ENCODE results near the gene PA2G4.

The PA2G4 gene

DNA sequence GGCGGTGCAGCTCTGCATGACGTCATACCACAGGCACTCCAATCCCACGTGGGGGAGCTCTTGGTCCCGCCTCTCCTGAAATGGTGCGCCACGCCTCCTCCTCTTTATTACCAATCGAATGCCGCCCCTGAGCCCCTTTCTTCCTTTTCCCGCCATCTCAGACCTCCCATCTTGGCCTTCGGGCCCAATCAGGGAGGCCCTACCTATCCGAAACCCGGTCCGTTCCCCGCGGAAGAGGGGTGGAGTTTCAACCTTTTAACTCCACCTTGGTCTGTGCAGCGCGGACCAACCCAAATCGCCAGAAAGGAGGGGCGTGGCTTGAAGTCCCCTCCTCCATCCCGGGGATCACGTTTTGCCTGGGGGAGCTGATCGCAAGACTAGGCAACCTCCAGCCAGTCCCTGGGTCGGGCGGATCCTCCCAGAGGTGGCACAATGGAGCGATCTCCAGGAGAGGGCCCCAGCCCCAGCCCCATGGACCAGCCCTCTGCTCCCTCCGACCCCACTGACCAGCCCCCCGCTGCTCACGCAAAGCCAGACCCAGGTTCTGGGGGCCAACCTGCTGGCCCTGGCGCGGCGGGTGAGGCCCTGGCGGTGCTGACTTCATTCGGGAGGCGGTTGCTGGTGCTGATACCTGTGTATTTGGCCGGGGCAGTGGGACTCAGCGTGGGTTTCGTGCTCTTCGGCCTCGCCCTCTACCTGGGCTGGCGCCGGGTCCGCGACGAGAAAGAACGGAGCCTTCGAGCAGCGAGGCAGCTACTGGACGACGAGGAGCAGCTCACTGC, 23.7 kb downstream of the PA2G4 start, which contains the start of gene ESYT1:
Gene ESYT1, plus strand, starts transcription at position 380 of the 782 bp plus-strand sequence. Its CDS starts 53 bp downstream, at position 433.
- peaks cover 18 to 42% of the 10 kb centered on the region in 2 donors for H3K4me1 ChIP-seq (ENCODE audit: control insufficient read depth in 1 of 2, insufficient read depth in 2 of 2, low read length in 2 of 2)
- H3K27ac ChIP-seq (ENCODE audit: low read length), result peak within 1 kb of the TSS; percentile 94
- H3K36me3 ChIP-seq (ENCODE audit: control insufficient read depth in 1 of 2, insufficient read depth in 2 of 2, low read length in 2 of 2), result peaks cover 19 to 29% of the 10 kb centered on the region in 2 donors
- peak within 1 kb of the TSS; percentile 92 to 94 for H3K4me3 ChIP-seq (ENCODE audit: low read depth in 1 of 2, low read length in 2 of 2)
- H3K9me3 ChIP-seq (ENCODE audit: control insufficient read depth in 1 of 2, low read length in 2 of 2), result no peaks in the 10 kb centered on the region
- H3K27me3 ChIP-seq (ENCODE audit: low read depth, low read length), result no peaks in the 10 kb centered on the region

DNA sequence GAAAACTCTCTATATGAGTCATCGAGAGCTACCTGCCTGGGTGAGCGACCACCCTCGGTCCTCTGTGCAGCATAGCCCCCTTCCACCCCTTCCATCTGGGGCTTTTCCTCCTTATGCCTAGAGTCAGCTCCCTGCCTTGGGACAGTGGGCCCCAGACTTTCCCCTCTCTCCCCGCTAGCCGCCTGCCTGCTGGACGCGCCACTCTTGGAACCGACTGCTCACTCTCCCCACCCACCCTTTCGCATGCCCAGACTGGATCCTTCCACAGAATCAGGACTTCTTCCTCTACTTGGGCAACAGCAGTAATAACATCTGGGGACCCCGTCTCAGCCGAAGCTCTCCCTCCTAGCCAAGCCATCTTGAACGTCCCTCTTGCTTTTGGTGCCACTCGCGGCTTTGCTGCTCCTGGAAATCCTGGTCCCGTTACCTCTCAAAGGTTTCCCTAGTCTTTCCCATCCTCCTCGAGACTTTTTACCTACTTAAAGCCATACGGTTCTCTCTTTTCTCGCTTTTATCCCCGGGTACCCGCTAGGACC, 24.4 kb downstream of the PA2G4 start:
- H3K27ac ChIP-seq (ENCODE audit: low read length), result peak overlapping the region; percentile 76
- H3K4me1 ChIP-seq (ENCODE audit: control insufficient read depth in 1 of 2, insufficient read depth in 2 of 2, low read length in 2 of 2), result peaks cover 18 to 41% of the 10 kb centered on the region in 2 donors
- H3K4me3 ChIP-seq (ENCODE audit: low read depth in 1 of 2, low read length in 2 of 2), result peak overlapping the region; percentile 92 to 94
- peaks cover 25 to 32% of the 10 kb centered on the region in 2 donors for H3K36me3 ChIP-seq (ENCODE audit: control insufficient read depth in 1 of 2, insufficient read depth in 2 of 2, low read length in 2 of 2)
- H3K27me3 ChIP-seq (ENCODE audit: low read depth, low read length), result no peaks in the 10 kb centered on the region
- H3K9me3 ChIP-seq (ENCODE audit: control insufficient read depth in 1 of 2, low read length in 2 of 2), result no peaks in the 10 kb centered on the region

- peak overlapping the region; percentile 76 for H3K27ac ChIP-seq (ENCODE audit: low read length)
- no peaks in the 10 kb centered on the region for H3K9me3 ChIP-seq (ENCODE audit: control insufficient read depth in 1 of 2, low read length in 2 of 2)
- no peaks in the 10 kb centered on the region for H3K27me3 ChIP-seq (ENCODE audit: low read depth, low read length)
- H3K36me3 ChIP-seq (ENCODE audit: control insufficient read depth in 1 of 2, insufficient read depth in 2 of 2, low read length in 2 of 2), result peaks cover 32 to 37% of the 10 kb centered on the region in 2 donors
- H3K4me1 ChIP-seq (ENCODE audit: control insufficient read depth in 1 of 2, insufficient read depth in 2 of 2, low read length in 2 of 2), result peaks cover 18 to 41% of the 10 kb centered on the region in 2 donors
- peak overlapping the region; percentile 92 to 94 for H3K4me3 ChIP-seq (ENCODE audit: low read depth in 1 of 2, low read length in 2 of 2)
These were observed 25.0 kb downstream of the PA2G4 start for GRCh38 chr12:56129206-56129941.

- Histone ChIP-seq H3K4me1 (ENCODE audit: control insufficient read depth in 1 of 2, insufficient read depth in 2 of 2, low read length in 2 of 2) (peaks cover 18 to 36% of the 10 kb centered on the region in 2 donors), H3K9me3 (ENCODE audit: control insufficient read depth in 1 of 2, low read length in 2 of 2) (no peaks in the 10 kb centered on the region), H3K36me3 (ENCODE audit: control insufficient read depth in 1 of 2, insufficient read depth in 2 of 2, low read length in 2 of 2) (peaks cover 37 to 41% of the 10 kb centered on the region in 2 donors), H3K27me3 (ENCODE audit: low read depth, low read length) (no peaks in the 10 kb centered on the region), H3K4me3 (ENCODE audit: low read depth in 1 of 2, low read length in 2 of 2) (peak overlapping the region; percentile 11 to 94), H3K27ac (ENCODE audit: low read length) (peak overlapping the region; percentile 60)
These were observed 25.7 kb downstream of the PA2G4 start for GRCh38 chr12:56129942-56130495.

- Histone ChIP-seq H3K9me3 (ENCODE audit: control insufficient read depth in 1 of 2, low read length in 2 of 2) (no peaks in the 10 kb centered on the region), H3K4me1 (ENCODE audit: control insufficient read depth in 1 of 2, insufficient read depth in 2 of 2, low read length in 2 of 2) (peaks cover 17 to 28% of the 10 kb centered on the region in 2 donors), H3K4me3 (ENCODE audit: low read depth in 1 of 2, low read length in 2 of 2) (no peak overlapping the region), H3K27ac (ENCODE audit: low read length) (no peak overlapping the region), H3K27me3 (ENCODE audit: low read depth, low read length) (no peaks in the 10 kb centered on the region), H3K36me3 (ENCODE audit: control insufficient read depth in 1 of 2, insufficient read depth in 2 of 2, low read length in 2 of 2) (peaks cover 39 to 45% of the 10 kb centered on the region in 2 donors)
These were observed 26.5 kb downstream of the PA2G4 start for GRCh38 chr12:56130876-56131275.

DNA sequence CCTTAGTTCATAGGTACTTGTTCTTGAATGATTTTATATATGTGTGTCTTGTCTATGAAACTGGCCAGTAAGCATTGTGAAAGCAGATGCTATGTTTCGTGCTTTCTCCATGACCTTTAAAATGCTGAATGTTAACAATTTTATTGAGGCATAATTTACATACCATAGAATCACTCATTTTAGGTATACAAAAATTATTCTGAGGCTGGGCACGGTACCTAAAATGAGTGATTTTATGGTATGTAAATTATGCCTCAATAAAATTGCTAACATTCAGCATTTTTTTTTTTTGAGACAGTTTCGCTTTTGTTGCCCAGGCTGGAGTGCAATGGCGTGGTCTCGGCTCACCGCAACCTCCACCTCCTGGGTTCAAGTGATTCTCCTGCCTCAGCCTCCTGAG, 30.5 kb downstream of the PA2G4 start:
- Histone ChIP-seq H3K9me3 (ENCODE audit: control insufficient read depth in 1 of 2, low read length in 2 of 2) (no peaks in the 10 kb centered on the region), H3K36me3 (ENCODE audit: control insufficient read depth in 1 of 2, insufficient read depth in 2 of 2, low read length in 2 of 2) (peaks cover 65 to 82% of the 10 kb centered on the region in 2 donors), H3K27me3 (ENCODE audit: low read depth, low read length) (no peaks in the 10 kb centered on the region), H3K4me1 (ENCODE audit: control insufficient read depth in 1 of 2, insufficient read depth in 2 of 2, low read length in 2 of 2) (peaks cover 0 to 5% of the 10 kb centered on the region in 2 donors), H3K27ac (ENCODE audit: low read length) (no peak overlapping the region), H3K4me3 (ENCODE audit: low read depth in 1 of 2, low read length in 2 of 2) (no peak overlapping the region)

GRCh38 chr12:56137853-56138571, 33.7 kb downstream of the PA2G4 start:
- Histone ChIP-seq H3K27ac (ENCODE audit: low read length) (no peak overlapping the region), H3K9me3 (ENCODE audit: control insufficient read depth in 1 of 2, low read length in 2 of 2) (no peaks in the 10 kb centered on the region), H3K4me1 (ENCODE audit: control insufficient read depth in 1 of 2, insufficient read depth in 2 of 2, low read length in 2 of 2) (peaks cover 0 to 6% of the 10 kb centered on the region in 2 donors), H3K27me3 (ENCODE audit: low read depth, low read length) (no peaks in the 10 kb centered on the region), H3K4me3 (ENCODE audit: low read depth in 1 of 2, low read length in 2 of 2) (no peak overlapping the region), H3K36me3 (ENCODE audit: control insufficient read depth in 1 of 2, insufficient read depth in 2 of 2, low read length in 2 of 2) (peaks cover 65 to 82% of the 10 kb centered on the region in 2 donors)

DNA sequence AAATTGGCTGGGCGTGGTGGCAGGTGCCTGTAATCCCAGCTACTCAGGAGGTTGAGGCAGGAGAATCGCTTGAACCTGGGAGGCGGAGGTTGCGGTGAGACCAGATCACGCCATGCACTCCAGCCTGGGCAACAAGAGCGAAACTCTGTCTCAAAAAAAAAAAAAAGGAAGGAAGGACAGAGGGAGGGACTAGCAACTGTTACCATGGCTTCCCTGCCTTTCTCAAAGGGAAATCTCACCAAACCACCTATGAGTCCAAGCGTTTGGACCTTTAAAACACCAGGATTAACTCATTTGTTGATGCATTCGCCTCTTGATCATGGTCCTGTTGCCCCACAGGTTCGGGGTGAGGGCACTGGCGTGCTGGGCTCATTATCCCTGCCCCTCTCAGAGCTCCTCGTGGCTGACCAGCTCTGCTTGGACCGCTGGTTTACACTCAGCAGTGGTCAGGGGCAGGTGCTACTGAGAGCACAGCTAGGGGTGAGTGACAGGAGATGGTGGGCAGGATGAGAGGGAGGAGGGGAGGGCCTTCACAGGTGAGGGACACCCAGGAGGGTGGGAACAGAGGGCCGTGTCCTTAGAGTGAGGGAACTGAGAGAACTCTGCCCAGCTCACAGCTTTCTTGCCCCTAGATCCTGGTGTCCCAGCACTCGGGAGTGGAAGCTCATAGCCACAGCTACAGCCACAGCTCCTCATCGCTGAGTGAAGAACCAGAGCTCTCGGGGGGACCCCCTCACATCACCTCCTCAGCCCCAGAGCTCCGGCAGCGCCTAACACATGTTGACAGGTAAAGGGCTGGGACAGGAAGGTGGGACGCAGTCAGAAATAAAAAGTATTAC, 37.8 kb downstream of the PA2G4 start:
- Histone ChIP-seq H3K4me1 (ENCODE audit: control insufficient read depth in 1 of 2, insufficient read depth in 2 of 2, low read length in 2 of 2) (peaks cover 0 to 19% of the 10 kb centered on the region in 2 donors), H3K27me3 (ENCODE audit: low read depth, low read length) (no peaks in the 10 kb centered on the region), H3K36me3 (ENCODE audit: control insufficient read depth in 1 of 2, insufficient read depth in 2 of 2, low read length in 2 of 2) (peaks cover 47 to 73% of the 10 kb centered on the region in 2 donors), H3K4me3 (ENCODE audit: low read depth in 1 of 2, low read length in 2 of 2) (no peak overlapping the region), H3K27ac (ENCODE audit: low read length) (no peak overlapping the region), H3K9me3 (ENCODE audit: control insufficient read depth in 1 of 2, low read length in 2 of 2) (no peaks in the 10 kb centered on the region)

- Histone ChIP-seq H3K27ac (ENCODE audit: low read length) (no peak overlapping the region), H3K27me3 (ENCODE audit: low read depth, low read length) (no peaks in the 10 kb centered on the region), H3K4me3 (ENCODE audit: low read depth in 1 of 2, low read length in 2 of 2) (no peak overlapping the region), H3K36me3 (ENCODE audit: control insufficient read depth in 1 of 2, insufficient read depth in 2 of 2, low read length in 2 of 2) (peaks cover 37 to 63% of the 10 kb centered on the region in 2 donors), H3K4me1 (ENCODE audit: control insufficient read depth in 1 of 2, insufficient read depth in 2 of 2, low read length in 2 of 2) (peaks cover 0 to 21% of the 10 kb centered on the region in 2 donors), H3K9me3 (ENCODE audit: control insufficient read depth in 1 of 2, low read length in 2 of 2) (no peaks in the 10 kb centered on the region)
These were observed 38.9 kb downstream of the PA2G4 start for GRCh38 chr12:56143217-56143616.

DNA sequence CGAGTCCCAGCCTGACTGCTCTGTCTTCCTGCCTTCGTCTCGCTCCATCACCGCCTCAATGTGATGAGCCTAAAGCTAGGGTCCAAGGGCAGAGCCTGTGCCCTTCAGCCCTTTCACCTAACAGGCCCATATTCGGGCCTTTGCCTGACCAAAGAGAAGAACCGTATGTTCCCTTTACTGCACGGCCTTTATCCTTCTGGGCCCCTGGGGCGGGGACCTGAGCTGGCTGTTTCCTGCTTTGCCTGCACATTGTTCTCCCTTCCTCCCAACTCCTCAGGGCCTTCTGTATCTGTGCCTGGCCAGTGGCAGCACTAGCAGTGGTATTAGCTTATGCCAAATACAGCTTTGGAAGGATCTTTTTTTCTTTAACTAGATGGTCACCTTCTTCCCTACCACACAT, 39.5 kb downstream of the PA2G4 start:
- Histone ChIP-seq H3K27me3 (ENCODE audit: low read depth, low read length) (no peaks in the 10 kb centered on the region), H3K27ac (ENCODE audit: low read length) (no peak overlapping the region), H3K9me3 (ENCODE audit: control insufficient read depth in 1 of 2, low read length in 2 of 2) (no peaks in the 10 kb centered on the region), H3K4me1 (ENCODE audit: control insufficient read depth in 1 of 2, insufficient read depth in 2 of 2, low read length in 2 of 2) (peaks cover 0 to 21% of the 10 kb centered on the region in 2 donors), H3K36me3 (ENCODE audit: control insufficient read depth in 1 of 2, insufficient read depth in 2 of 2, low read length in 2 of 2) (peaks cover 30 to 56% of the 10 kb centered on the region in 2 donors), H3K4me3 (ENCODE audit: low read depth in 1 of 2, low read length in 2 of 2) (no peak overlapping the region)
